HL-60/S4 treated with retinoic acid at 250 ng/mL for 4 days and 3 days (cell line): Measurements from ENCODE around the gene ARFGAP1.

ENCODE experiments used
- in situ Hi-C: fragments of 300-500 bp; cut with MboI; formaldehyde crosslinking; loops from 2 replicates; pipeline ENCODE4 v1.7.0; 2022; ENCODE audit warnings: low sequenced_read_pairs

Gene ARFGAP1

GRCh38 chr20:63277466-63278272 is 5.1 kb downstream of the ARFGAP1 start:
- in situ Hi-C loops: no loop called here

- in situ Hi-C loops: no loop called here
Measured at GRCh38 chr20:63278661-63279060, 6.0 kb downstream of the ARFGAP1 start.

DNA sequence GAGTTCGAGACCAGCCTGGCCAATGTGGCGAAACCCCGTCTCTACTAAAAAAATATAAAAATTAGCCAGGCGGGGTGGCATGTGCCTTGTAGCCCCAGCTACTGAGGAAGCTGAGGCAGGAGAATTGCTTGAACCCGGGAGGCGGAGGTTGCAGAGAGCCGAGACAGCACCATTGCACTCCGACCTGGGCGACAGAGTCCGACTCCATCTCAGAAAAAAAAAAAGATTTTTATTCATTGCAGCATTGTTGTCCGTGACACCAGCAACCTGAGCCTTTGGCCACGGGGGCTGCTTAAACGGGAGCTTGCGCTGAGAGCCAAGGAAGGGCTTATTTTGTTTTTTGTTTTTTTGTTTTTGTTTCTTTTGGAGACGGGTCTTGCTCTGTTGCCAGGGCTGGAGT is 7.3 kb downstream of the ARFGAP1 start:
- in situ Hi-C loops: no loop called here

- in situ Hi-C loops: no loop called here
Measured at GRCh38 chr20:63280371-63280770, 7.8 kb downstream of the ARFGAP1 start.

DNA sequence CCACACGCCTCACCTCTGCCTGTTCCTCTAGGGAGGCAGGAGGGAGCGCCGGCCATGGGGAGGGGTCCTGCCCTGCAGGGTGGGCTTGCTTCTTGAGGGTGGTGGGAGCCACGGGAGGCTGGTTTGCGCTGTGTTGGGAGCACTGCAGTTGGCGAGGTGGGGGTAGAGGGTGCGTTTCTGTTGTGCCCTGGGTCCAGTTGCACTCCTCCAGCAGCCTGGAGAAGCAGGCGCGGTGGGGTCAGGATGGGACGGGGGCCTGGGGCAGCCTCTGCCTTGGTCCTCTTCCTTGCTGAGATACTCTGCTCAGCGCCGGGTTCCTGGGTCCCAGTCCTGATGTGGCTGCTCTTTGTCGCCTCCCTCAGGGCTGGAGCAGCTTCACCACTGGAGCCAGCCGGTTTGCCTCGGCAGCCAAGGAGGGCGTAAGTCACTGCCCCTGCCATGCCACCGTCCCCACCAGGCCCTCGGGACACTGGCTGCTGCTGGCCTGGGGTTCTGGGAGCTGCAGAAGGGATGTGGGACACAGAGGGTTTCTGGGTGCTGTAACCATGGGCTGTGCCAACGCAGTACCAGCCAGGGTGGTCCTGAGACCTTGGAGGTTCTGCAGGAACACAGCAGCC is 8.4 kb downstream of the ARFGAP1 start:
- in situ Hi-C loops: no loop called here

- in situ Hi-C loops: no loop called here
Measured at GRCh38 chr20:63281742-63282665, 9.4 kb downstream of the ARFGAP1 start.

GRCh38 chr20:63282946-63283345 is 10.3 kb downstream of the ARFGAP1 start:
- in situ Hi-C loops: no loop called here

GRCh38 chr20:63283397-63284082 is 10.9 kb downstream of the ARFGAP1 start:
- in situ Hi-C loops: no loop called here

DNA sequence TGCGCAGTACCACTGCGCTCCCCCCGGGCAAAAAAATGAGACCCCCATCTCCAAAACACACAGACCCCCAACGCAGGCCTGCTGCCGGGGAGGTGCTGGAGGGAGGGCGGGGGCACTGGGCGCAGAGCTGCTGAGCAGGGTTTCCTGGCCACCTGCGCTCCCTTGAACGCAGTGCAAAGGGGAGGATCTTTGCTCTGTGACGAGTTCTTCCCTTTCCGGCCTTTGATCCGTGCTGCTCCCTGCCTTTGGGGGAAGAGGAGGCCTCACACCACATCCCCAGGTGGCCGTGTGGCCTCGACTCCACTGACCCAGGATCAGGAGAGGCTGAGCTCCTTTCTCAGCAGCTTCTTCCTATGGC is 11.4 kb downstream of the ARFGAP1 start:
- in situ Hi-C loops: no loop called here

- in situ Hi-C loops: no loop called here
Measured at GRCh38 chr20:63284544-63284949, 11.9 kb downstream of the ARFGAP1 start.

DNA sequence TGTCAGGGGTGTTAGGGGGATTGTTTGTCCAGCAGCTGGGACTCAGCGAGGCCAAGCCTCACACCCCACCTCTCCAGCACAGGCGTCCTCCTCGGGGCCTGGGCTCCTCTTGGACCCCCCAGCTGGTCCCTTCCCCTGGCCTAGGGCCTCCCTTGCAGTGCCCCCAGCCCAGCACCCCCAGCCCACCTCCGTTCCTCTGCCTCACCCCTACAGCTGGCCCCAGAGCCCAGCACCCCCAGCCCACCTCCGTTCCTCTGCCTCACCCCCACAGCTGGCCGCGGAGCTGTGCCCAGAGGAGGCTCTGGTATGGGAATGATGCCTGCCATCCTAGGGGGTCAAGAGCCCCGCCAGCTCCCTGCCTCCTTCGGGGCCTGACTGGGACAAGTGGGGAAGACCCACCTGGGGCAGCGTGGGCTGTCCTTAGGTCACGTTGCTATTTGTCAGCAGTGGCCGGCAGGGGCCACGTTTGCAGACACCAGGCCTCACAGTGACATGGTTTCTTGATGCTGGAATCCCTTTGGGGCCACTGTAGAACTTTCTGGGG is 12.4 kb downstream of the ARFGAP1 start:
- in situ Hi-C loops: no loop called here

DNA sequence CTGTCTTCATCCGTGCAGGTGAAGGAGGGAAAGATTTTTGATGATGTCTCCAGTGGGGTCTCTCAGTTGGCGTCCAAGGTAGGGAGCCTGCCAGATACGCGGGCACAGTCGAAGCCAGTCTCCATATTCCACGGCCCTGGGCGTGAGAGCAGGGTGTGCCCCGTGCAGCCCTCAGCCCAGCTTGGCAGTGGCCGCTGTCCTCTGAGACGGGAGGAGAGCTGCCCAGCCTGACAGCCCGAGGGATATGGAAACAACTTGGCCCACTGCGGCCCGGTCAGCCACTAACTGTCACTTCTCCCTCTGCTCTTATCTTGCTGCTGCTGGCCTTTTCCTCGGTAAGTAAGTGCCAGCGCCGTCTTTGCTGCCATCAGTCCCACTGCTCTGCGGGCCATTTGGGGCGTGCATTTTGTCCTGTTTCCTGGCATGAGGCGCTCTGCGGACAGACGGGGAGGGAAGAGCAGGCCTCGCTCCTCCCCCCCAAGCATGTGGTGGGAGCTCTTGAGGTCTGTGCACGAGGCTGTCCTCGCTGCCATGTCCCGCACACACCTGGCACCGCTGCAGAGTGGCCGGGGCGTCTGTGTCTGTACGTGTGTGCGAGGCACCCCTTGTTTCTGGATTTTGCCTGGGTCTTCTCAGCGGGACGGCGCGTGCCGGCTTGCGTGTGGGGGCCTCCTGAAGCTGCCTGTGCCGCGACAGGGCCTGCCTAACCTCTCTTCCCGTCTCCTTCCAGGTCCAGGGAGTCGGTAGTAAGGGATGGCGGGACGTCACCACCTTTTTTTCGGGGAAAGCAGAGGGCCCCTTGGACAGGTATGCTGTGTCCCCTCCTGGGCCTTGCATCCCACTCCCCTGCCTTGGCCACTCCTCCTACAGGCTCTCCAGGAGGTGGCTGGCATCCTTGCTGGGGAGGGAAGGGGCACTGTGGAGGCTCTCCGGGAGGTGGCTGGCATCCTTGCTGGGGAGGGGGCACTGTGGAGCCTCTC is 13.3 kb downstream of the ARFGAP1 start:
- in situ Hi-C loops: no loop called here

DNA sequence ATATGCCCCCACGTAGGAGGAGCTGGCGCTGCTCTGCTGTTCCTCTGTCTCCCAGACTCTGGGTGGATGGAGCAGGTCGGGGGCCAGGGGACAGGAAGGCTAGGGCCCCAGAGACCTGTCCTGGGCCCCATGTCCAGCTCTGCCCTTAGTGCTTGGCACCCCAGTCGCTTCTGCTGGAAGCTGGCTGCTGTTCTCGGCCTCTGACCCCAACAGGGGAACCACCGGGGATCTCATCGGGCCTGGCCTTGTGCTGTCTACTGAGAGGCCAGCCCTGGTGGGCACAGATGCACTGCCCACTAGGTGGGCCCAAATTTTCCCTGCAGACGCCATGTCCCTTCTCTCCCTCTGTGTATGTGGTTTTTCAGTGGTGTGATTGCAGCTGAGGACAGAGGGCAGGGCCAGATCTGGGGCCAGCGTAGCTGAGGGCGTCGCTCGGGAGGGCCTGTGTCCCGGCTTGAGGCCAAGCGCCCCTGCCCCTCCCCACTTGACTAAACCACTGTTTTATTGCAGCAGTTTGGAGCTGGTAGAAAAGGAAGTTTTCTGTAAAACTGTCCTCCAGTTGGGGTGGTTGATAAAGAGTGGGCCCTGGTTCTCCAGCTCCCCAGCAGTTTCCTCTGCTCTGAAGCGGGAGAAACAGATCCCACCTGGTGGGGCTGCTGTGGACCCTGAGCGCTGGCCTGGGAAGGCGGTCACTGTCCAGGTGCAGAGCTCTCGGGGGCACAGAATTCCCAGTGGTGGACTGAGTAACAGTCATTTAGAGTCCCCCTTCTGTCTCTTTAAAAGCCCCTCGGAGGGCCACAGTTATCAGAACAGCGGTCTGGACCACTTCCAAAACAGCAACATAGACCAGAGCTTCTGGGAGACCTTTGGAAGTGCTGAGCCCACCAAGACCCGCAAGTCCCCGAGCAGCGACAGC is 14.4 kb downstream of the ARFGAP1 start:
- in situ Hi-C loops: no loop called here

DNA sequence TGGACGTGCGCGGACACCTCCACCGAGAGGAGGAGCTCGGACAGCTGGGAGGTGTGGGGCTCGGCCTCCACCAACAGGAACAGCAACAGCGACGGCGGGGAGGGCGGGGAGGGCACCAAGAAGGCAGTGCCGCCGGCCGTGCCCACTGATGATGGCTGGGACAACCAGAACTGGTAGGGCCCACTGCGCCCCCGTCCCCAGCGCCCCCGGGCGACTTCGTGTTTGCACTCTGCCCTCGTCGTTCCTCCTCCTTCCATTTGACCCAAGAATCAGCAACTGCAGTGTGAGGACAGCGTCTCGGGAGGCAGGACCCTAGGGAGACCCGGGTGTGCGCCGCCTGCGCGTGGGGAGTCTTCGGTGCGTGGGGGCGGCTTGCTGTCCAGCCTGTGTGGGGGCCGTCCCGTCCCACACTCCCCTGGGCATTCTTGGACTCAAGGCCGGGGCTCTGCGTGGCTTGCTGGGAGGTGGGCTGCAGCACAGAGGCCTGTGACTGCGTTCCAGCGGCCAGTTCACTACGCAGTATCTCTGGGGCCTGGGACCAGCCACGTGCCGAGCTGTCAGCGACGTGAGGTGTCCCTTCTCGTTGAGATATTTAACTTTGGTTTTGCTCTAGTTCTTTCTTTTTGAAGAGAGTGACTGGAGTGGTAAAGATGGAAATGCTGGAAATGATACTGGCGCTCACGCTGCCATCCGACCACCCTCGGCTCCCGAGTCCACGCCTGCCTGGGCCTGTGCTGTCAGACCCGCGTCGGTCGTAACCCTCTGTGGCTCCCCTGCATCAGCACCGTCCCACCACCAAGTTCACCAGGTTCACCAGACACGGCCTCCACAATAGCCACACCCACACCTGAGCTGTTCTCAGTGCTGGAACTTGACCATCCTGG is 15.3 kb downstream of the ARFGAP1 start:
- in situ Hi-C loops: no loop called here

DNA sequence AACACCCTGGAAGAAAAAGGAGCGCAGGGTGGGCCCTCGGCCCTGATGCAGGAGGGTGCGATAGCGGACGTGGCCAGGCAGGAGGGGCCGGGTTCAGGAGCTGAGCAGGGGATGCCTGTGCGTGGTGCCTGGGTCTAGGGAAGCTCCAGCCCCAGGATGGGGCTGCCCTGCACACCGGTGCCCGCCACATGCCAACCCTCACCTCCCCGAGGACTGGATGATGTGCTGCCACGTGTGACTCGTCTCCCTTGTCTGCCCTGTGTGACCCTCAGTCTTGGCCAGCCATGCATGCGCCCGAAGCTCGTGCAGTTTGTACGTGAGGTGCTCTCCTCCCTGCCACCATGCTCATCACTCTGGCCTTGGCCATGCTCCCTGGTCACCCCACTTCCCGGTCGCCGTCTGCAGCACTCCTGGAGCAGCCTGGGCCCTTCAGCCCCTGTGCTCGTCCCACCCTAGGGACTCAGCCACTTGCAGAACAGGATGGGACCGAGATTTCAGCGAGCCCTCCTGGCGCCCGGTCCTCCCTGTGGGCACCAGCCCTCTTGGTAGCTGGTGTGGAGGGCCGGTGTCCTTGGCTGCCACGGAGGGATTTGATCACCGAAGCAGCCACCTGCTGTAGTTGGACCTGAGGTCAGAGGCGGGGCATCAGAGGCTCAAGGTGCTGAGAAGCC is 16.1 kb downstream of the ARFGAP1 start:
- in situ Hi-C loops: no loop called here

GRCh38 chr20:63289311-63290135 is 16.9 kb downstream of the ARFGAP1 start:
- in situ Hi-C loops: no loop called here
